ENCODE results near the gene METTL1.
"Not testable (repeated sequence)": the region's sequence is repeated elsewhere in the genome, so short reads cannot be mapped to it uniquely, and the experiment has no call there.

The METTL1 gene

DNA sequence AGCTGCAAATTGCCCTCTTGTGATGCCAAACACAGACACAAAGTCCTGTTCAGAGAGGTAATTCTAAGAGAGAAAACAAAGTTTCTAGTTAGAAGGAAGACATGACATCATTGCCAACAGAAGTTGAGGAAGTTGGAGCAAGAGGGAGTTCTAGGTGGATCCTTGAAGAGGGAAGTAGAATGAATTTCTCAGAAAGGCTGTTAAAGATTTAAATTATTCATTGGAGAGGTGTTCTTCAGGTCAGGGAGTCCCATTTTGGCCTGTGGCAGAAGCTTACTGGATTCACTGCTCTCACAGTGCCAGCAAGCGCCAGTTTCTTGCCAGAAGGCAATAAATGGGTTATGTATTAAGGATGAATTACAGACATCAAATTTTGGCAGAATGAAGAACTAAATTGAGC is 26.0 kb upstream of the METTL1 start:
- DNase-seq (ENCODE audit: extremely low read depth in 1 of 2, low read depth in 1 of 2) = no peak

DNA sequence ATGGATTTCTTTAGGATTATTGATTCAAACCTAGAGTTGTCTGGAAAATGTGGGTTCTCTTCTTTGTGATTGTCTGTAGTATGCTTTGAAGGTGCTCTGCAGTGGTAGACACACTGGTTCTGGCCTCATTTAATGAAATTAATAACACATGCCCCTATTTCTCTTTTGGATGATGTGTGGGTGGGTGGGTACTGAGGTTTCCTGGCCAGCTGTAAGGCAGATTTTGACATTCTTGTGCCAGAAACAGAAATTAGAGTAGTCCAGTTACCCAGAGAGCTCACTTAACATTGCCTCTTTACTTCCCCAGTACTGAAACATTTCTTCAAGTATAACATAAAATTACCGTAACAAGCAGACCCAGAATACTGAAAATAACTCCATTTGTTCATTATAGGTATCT is 25.1 kb upstream of the METTL1 start:
- no peak for DNase-seq (ENCODE audit: extremely low read depth in 1 of 2, low read depth in 1 of 2)

DNA sequence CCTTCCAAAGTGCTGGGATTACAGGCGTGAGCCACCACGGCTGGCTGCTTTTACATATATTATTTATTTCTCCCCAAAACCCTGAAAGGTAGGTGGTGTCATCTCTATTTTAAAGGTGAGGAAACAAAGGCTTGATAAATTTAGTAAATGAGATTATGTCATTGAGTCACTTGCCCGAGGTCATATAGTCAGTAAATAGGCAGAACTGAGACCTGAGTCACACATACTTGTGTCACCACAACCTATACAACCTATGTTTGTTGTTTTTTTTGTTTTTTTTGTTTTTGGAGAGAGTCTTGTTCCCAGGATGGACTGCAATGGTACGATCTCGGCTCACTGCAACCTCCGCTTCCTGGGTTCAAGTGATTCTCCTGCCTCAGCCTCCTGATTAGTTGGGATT is 23.4 kb upstream of the METTL1 start:
- no peak for DNase-seq (ENCODE audit: extremely low read depth in 1 of 2, low read depth in 1 of 2)

DNA sequence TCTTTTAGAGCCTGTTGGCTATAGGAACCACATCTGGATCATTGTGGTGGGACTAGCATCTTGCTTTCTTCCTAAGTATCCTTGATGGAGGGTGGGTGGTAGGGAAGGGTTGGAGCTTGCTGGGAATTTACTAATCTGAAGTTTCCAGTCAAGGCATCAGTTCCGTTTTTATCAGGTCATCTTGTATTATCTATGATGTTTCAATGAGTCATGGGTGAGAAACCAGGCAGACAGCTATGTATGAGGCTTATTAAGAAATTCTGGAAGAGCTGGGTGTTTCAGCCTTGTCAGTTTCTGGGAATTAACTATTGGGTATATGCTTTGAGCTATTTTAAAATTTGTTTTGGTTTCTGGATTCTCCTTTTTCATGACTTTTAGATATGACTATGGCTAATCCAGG is 22.0 kb upstream of the METTL1 start:
- no peak for DNase-seq (ENCODE audit: extremely low read depth in 1 of 2, low read depth in 1 of 2)

DNA sequence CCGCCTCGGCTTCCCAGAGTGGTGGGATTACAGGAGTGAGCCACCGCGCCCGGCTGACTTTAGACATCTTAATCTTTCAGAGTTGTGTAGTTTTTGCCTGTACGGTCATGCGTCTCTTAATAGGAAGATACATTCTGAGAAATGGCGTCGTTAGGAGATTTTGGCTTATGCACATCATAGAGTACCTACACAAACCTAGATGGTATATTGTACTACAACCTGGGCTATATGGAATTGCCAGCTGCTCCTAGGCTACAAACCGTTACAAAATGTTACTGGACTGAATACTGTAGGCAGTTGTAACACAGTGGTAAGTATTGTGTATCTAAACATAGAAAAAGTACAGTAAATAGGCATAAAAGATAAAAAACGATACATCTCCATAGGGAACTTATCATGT is 12.0 kb upstream of the METTL1 start:
- no peak for DNase-seq (ENCODE audit: extremely low read depth in 1 of 2, low read depth in 1 of 2)

DNA sequence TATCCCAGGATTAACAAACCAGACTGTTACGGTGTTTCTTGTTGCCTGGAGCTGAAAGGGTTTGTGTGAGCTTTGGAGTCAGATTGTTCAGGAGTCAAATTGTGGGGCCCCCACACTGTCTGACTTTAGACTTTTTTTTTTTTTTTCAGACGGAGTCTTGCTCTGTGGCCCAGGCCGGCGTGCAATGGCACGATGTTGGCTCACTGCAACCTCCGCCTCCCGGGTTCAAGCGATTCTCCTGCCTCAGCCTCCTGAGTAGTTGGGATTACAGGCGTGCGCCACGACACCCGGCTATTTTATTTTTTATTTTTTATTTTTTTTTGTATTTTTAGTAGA is 11.5 kb upstream of the METTL1 start:
- DNase-seq (ENCODE audit: extremely low read depth in 1 of 2, low read depth in 1 of 2) = no peak

DNA sequence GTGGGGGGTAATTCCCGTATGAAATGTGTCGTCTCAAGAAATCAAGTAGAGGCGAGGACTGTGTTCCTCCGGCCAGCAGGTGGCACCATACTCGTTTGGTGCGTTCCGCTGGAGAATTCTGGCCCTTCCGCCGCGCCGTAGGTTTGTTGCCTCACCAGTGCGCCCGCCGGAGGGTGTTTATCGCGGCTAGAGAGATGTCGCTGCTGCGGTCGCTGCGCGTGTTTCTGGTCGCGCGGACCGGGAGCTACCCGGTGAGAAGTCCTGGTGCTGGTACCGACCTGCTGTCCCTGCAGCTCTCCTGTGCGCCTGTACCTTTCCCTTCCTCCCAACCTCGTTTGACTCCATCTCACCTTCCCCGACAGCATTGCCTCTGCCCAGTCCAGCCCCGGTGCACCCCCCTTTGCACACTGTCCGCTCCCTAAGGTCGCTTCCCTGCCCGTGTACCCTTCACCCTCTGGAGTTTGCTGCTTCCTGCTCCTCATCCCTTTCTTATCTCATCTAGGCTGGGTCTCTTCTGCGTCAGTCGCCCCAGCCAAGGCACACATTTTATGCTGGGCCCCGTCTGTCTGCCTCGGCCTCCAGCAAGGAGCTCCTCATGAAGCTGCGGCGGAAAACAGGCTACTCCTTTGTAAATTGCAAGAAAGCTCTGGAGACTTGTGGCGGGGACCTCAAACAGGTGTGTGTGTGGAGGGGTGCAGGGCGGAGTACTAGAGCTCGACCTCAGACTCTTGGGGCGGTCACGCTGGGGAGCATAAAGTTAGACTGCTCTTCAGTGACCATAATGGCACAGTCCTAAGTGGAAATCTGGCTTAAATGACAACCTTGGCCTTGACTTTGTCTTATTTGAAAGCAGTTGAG is 10.9 kb upstream of the METTL1 start, which contains the start of gene TSFM:
Gene TSFM (plus strand): TSS at position 180 of the 858 bp plus-strand sequence. CDS start 15 bp downstream, at position 195.
- peak; percentile 84 to 94 for DNase-seq (ENCODE audit: extremely low read depth in 1 of 2, low read depth in 1 of 2)

DNA sequence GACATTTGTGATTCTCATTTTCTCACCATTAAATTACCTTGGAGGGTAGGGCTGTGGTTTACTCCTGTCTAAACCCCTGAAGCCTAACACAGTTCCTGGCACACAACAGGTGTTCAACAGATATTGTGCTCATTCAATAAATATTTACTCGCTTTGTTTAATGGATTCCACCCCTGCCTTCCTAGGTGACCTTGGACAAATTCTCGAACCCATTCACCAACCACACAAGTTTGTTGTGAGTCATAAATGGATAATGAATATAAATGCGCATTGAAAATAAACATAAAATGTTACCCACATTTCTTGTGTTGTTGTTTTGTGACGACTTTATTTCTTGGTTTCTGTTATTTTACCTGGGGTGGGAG is 10.3 kb upstream of the METTL1 start:
- DNase-seq (ENCODE audit: extremely low read depth in 1 of 2, low read depth in 1 of 2) = no peak

DNA sequence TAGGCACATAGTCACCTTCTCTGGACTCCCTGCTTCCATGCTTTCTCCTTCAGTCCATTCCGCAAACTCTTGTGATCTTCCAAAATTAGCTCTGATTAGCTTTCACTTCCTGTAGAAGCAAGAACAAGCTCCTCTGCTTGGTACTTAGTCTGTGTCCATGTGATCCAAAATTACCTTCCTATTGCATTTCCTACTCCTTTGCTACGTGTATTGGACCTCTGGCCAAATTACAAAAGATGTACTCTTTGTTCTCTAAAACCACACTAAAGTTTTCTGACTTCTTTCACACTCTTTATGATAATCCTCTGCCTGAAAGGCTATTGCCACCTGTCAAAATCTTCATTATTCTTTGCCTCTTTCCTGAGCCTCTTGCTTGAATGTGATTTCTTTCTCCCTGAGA is 9.9 kb upstream of the METTL1 start:
- no peak for DNase-seq (ENCODE audit: extremely low read depth in 1 of 2, low read depth in 1 of 2)

DNA sequence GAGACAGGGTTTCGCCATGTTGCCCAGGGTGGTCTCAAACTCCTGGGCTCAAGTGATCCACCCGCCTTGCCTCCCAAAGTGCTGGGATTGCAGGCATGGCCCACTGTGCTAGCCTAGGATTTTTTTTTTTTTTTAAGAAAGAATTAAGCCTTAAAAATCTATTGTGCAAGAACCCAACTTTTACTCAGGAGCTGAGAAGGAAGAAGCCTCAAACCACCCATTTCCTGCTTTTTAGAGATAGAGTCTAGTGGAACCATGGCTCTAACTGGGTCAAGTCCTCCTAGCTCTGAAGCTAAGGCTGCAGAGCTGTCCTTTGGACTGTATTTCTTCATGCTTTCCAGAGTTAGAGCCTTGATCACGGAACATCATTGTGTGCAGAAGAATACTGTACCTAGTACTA is 9.3 kb upstream of the METTL1 start:
- DNase-seq (ENCODE audit: extremely low read depth in 1 of 2, low read depth in 1 of 2) = no peak

DNA sequence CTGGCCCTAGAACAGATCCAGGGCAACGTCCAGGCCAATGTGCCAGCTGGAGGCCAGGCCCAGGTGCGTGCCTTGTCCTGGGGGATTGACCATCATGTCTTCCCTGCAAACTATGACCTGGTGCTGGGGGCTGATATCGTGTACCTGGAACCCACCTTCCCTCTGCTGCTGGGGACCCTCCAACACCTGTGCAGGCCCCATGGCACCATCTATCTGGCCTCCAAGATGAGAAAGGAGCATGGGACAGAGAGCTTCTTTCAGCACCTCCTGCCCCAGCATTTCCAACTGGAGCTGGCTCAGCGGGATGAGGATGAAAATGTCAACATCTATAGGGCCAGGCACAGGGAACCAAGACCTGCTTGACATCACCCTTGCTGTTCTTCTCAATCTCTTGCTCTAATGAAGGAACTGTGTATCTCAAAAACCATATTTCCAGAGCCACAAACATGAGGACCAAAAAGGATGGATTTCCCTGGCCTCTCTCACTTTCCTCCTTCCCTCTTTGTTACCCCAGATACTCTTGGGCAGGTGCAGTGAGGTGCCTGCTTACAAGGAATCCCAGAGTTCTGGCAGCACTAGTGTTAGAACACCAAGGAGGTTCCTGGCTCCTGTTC is 8.5 kb upstream of the METTL1 start:
- no peak for DNase-seq (ENCODE audit: extremely low read depth in 1 of 2, low read depth in 1 of 2)

DNA sequence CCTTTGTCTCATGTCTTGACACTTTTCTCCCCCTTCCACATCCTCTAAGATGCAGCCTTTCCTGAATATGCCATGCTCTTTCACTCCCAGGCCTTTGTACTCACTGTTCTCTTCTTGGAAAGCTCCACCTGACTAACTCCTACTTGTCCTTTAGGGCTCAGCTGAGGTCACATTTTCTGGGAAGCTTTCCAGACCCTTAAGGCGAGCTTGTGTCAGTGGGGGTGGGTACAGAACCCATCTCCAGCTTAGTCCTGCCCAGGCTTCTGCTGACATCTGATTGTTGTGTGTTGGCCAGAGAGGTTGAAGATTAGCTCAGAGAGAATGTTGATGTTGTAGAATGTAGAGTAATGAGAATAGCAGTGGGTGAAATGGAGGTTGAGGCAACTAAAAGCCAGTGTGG is 7.8 kb upstream of the METTL1 start:
- DNase-seq (ENCODE audit: extremely low read depth in 1 of 2, low read depth in 1 of 2) = no peak

DNA sequence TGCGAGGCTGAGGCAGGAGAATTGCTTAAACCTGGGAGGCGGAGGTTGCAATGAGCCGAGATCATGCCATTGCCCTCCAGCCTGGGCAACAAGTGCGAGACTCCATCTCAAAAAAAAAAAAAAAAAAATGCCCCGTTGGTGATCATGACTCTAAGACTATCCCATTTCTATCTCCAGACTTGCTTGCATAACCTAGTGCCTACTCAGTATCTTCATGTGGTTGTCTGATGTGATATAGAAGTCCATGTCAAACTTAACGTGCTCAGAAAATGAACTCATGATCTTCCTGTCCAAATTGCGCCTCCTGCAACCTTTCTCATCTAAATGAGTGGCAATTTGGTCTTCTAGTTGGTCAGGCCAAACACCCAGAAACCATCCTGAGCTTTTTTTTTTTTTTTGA is 6.0 kb upstream of the METTL1 start:
- DNase-seq (ENCODE audit: extremely low read depth in 1 of 2, low read depth in 1 of 2) = no peak

DNA sequence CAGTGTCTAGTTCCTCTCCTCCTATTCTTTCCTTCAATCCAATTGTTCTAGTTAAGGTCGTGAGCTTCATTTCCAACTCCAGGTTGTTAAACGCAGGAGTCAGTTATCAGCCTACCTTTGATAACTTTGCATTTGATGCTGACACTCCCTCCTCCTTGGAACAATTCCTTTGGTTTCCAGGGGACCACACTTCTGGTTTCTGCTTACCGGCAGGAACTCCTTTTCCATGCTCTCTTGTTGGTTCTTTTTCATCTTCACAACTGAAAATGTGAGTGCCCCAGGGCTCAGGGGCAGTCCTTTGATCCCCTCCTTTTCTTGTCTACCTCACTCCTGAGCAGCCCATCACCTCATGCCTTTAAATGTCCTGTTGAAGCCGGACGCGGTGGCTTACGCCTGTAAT is 5.5 kb upstream of the METTL1 start:
- DNase-seq (ENCODE audit: extremely low read depth in 1 of 2, low read depth in 1 of 2) = no peak

DNA sequence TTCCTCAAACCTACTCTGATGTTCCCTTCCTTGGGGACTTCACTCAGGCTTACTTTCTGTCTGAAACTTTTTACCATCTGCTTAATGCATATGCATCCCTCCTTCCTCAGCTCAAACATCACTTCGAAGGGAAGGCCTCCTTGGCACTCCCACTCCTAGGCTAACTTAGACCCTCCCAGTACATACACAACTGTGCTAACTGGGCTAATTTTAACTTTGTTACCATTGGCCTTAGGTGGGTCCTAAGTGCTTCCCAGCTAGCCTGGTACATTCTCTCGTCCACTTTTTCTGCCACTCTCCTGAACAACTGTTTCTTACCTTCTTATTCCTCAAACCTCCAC is 4.3 kb upstream of the METTL1 start:
- DNase-seq (ENCODE audit: extremely low read depth in 1 of 2, low read depth in 1 of 2) = no peak

DNA sequence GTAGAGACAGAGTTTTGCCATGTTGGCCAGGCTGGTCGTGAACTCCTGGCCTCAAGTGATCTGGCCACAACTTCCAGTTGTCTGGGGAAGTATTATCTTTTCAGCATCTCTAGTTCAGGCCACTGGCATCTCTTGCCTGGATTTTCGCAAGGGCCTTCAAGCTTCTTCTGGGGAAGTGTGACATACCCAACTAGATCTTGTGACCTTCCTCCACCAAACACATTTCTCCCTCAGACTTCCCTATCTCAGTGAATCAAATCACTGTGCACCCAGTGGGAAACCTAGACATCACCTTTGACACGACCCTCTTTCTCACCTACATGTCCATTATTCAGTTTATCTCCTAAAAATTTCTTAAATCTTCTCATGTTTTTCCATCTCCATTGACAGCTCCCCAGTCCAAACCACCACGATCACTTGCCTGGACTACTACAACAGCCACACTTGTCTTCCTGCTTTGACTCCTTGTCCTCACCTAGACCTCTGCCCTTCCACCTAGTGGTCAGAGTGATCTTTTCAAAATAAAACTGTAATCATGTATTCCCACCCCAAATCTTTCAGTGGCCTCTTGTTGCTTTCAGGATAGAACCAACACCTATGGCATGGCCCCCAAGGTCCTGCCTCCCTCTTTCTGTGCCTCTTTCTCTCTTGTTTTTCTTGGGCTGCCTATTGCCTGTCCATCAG is 3.8 kb upstream of the METTL1 start:
- DNase-seq (ENCODE audit: extremely low read depth in 1 of 2, low read depth in 1 of 2) = no peak

DNA sequence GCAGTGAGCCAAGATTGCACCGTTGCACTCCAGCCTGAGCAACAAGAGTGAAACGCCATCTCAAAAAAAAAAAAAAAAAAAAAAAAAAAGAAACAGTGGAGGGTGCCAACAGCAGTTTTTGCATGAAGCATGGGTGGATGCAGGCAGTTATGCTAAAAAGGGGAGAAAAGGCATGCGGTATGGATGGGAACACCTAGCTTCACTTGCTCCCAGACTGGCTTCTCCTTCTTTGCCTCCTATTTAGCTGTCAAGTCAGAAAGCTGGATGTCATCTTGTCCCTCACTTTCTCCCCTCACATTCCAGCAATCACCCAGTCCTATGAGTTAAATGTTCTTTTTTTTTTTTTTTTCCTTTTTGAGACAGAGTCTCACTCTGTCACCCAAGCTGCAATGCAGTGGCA is 3.1 kb upstream of the METTL1 start:
- DNase-seq (ENCODE audit: extremely low read depth in 1 of 2, low read depth in 1 of 2) = no peak

DNA sequence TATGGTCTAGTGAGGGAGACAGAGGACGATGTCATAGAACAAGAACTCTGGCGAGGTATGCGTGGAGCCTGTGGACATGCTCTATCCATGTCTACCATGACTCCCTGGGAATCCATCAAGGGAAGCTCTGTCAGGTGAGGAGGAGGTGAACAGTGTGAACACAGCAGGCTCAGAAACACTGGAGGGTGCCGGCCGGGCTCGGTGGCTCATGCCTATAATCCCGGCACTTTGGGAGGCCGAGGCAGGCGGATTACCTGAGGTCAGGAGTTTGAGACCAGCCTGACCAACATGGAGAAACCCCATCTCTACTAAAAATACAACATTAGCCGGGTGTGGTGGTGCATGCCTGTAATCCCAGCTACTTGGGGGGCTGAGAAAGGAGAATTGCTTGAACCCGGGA is 2.7 kb upstream of the METTL1 start:
- DNase-seq (ENCODE audit: extremely low read depth in 1 of 2, low read depth in 1 of 2) = not testable (repeated sequence)

DNA sequence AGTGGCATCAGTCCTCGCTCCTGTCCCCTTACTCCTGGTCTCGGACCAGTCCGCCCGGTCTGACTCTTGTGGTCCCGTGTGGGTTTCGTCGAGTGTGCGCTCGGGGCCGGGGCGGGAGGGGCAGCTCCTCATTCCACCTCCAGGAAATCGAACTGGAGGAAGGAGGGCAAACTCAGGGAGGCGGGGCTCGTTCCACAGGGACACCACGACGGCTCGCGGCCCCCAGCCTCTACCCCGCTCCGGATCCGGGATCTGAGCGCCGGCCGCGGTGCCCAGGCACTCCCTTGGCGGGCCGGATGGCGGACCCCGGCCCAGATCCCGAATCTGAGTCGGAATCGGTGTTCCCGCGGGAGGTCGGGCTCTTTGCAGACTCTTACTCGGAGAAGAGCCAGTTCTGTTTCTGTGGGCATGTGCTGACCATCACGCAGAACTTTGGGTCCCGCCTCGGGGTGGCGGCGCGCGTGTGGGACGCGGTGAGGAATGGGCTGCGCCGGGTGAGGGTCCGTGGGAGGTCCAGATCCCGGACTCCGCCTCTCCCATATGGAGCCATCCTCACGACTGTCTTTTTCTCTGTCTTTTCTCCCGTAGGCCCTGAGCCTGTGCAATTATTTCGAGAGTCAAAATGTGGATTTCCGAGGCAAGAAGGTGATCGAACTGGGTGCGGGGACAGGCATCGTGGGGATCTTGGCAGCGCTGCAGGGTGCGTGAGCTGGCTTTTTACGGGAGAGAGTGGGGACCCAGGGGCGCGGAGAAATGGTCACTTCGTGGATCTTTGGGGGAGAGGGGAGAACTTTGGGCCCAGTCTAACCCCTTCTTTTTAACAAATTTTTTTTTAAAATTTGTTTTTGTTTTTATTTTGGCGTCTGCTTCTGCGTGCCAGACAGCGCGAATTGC is 771 bp upstream of the METTL1 start, which contains the start of gene EEF1AKMT3:
Gene EEF1AKMT3 (plus strand): TSS at position 186 of the 894 bp plus-strand sequence. CDS start 111 bp downstream, at position 297.
- no peak for DNase-seq (ENCODE audit: extremely low read depth in 1 of 2, low read depth in 1 of 2)

DNA sequence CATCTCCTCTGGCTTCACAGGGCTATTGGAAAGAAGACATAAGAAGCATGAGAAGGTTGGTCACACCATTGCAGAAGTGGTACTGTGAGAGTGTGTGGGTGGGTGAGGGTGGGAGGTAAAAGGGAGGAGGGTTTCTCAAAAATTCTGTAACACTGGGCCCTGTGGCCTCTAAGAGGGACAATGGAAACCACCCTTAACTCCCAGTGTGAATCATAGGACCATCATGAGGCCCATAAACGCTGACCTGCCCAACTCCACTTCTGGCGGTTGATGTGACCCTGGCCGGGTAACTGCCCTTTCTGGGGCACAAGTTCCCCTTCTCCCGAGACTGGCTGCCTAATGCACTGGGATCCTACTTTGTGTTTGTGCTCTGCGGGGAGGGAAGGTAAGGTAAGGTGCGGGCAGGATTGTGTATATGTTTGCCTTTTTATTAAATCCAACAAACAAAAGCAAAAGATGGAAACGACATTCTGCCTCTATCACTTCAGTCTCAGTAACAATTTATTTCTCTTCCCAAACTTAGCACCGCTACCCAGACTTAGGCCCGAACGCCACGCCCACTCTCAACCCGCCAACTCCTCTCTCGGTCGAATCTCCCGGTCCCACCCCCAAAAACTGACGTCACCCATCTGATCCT is 551 bp downstream of the METTL1 start:
- DNase-seq (ENCODE audit: extremely low read depth in 1 of 2, low read depth in 1 of 2) = peak in 1 of 2 donors; percentile 90

DNA sequence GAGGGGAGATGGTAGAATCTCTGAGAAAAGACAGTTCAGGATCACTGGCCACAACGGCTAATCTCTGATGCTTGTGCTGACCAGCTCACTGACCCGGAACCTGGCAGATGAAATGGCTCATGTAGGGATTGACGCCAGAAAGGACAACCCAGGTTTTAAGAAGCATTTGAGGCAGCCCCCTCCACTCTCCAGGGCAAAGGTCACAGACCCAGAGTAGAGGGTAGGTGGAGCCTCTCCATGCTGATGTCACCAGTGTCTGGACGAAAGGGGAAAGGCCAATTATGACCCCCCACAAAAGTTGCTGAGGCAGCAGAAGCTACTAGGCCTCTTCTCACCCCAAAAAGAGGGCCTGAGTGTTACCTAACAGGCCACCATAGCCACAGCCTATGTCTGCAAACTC is 1.2 kb downstream of the METTL1 start:
- DNase-seq (ENCODE audit: extremely low read depth in 1 of 2, low read depth in 1 of 2) = no peak
